ENCODE measurements around the gene TTYH1. TPM values are rescaled to one million over a fixed set of nuclear protein-coding genes. Genes with fewer than 3 reads are reported as not detected.

TTYH1 gene
- polyA plus RNA-seq, 1 experiment, result not detected

DNA sequence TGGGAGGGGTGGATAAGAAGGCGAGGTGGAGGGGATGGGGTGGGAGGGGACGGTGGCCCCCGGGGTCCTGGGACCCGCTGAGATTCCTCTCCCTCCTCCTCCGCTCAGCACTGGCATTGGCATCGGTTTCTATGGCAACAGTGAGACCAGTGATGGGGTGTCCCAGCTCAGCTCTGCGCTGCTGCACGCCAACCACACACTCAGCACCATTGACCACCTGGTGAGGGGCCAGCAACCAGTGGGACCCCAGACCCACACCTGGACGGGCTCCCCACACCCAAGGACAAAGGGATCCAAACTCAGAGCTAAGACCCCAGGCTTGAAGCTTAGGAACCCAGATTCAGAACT, 5.9 kb downstream of the TTYH1 start:
- no peak for DNase-seq (ENCODE audit: low read depth, low spot score)
- H3K4me3 ChIP-seq (ENCODE audit: low read depth, low read length), result no peak overlapping the region
- peaks cover 9% of the 10 kb centered on the region; the same call in 1 of the 2 replicates for H3K9me3 ChIP-seq (ENCODE audit: control insufficient read depth, insufficient read depth, low read length)
- H3K27ac ChIP-seq (ENCODE audit: low read depth, low read length), result no peak overlapping the region
- POLR2A ChIA-PET, result no interaction called here
- H3K27me3 ChIP-seq (ENCODE audit: control insufficient read depth, insufficient read depth, low read length), result peaks cover 41% of the 10 kb centered on the region
- CTCF ChIA-PET, result interaction anchor here (0.8 kb wide), 1 partner anchor 31 kb away, joined by 3 read pairs; no protein-coding TSS in a partner anchor
- no peak for TF ChIP-seq CTCF (IDR thresholded peaks at IDR 0.05; ENCODE audit: low read depth, low read length)

DNA sequence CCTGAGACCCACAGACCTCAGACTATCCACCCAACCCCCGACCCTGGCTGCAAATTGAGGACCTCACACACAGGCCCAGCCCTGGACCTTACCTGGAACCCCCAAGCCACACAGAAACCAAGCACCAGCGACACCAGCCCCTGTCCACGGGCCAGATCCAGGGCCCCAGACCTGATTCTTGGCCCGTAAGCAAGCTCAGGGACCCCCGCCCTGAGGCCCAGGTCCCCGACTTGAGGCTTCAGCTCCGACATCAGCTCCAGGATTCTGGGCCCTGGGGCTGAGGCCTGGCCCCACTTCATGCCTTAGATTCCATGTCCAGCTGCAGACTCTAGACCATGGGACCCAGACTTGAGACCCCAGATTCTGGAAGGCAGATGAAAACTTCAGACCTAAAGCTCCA, 6.3 kb downstream of the TTYH1 start:
- H3K9me3 ChIP-seq (ENCODE audit: control insufficient read depth, insufficient read depth, low read length), result peaks cover 9% of the 10 kb centered on the region; the same call in 1 of the 2 replicates
- TF ChIP-seq CTCF (IDR thresholded peaks at IDR 0.05; ENCODE audit: low read depth, low read length), result no peak
- H3K27ac ChIP-seq (ENCODE audit: low read depth, low read length), result no peak overlapping the region
- DNase-seq (ENCODE audit: low read depth, low spot score), result no peak
- ChIA-PET CTCF (interaction anchor here (0.8 kb wide), 1 partner anchor 31 kb away, joined by 3 read pairs; no protein-coding TSS in a partner anchor), POLR2A (no interaction called here)
- H3K4me3 ChIP-seq (ENCODE audit: low read depth, low read length), result no peak overlapping the region
- H3K27me3 ChIP-seq (ENCODE audit: control insufficient read depth, insufficient read depth, low read length), result peaks cover 37% of the 10 kb centered on the region

- no peak for TF ChIP-seq CTCF (IDR thresholded peaks at IDR 0.05; ENCODE audit: low read depth, low read length)
- H3K27me3 ChIP-seq (ENCODE audit: control insufficient read depth, insufficient read depth, low read length), result peaks cover 36% of the 10 kb centered on the region
- no peak for DNase-seq (ENCODE audit: low read depth, low spot score)
- no peak overlapping the region for H3K4me3 ChIP-seq (ENCODE audit: low read depth, low read length)
- POLR2A ChIA-PET, result no interaction called here
- CTCF ChIA-PET, result interaction anchor here (0.8 kb wide), 1 partner anchor 32 kb away, joined by 3 read pairs; no protein-coding TSS in a partner anchor
- H3K27ac ChIP-seq (ENCODE audit: low read depth, low read length), result no peak overlapping the region
- peaks cover 5% of the 10 kb centered on the region; the same call in 1 of the 2 replicates for H3K9me3 ChIP-seq (ENCODE audit: control insufficient read depth, insufficient read depth, low read length)
Measured at GRCh38 chr19:54422136-54422535, 6.9 kb downstream of the TTYH1 start.

- no peak for TF ChIP-seq CTCF (IDR thresholded peaks at IDR 0.05; ENCODE audit: low read depth, low read length)
- CTCF ChIA-PET, result no interaction called here
- H3K27me3 ChIP-seq (ENCODE audit: control insufficient read depth, insufficient read depth, low read length), result peaks cover 33% of the 10 kb centered on the region
- POLR2A ChIA-PET, result no interaction called here
- peaks cover 5% of the 10 kb centered on the region; the same call in 1 of the 2 replicates for H3K9me3 ChIP-seq (ENCODE audit: control insufficient read depth, insufficient read depth, low read length)
- no peak overlapping the region for H3K4me3 ChIP-seq (ENCODE audit: low read depth, low read length)
- no peak overlapping the region for H3K27ac ChIP-seq (ENCODE audit: low read depth, low read length)
- no peak for DNase-seq (ENCODE audit: low read depth, low spot score)
Measured at GRCh38 chr19:54424201-54424600, 8.9 kb downstream of the TTYH1 start.

DNA sequence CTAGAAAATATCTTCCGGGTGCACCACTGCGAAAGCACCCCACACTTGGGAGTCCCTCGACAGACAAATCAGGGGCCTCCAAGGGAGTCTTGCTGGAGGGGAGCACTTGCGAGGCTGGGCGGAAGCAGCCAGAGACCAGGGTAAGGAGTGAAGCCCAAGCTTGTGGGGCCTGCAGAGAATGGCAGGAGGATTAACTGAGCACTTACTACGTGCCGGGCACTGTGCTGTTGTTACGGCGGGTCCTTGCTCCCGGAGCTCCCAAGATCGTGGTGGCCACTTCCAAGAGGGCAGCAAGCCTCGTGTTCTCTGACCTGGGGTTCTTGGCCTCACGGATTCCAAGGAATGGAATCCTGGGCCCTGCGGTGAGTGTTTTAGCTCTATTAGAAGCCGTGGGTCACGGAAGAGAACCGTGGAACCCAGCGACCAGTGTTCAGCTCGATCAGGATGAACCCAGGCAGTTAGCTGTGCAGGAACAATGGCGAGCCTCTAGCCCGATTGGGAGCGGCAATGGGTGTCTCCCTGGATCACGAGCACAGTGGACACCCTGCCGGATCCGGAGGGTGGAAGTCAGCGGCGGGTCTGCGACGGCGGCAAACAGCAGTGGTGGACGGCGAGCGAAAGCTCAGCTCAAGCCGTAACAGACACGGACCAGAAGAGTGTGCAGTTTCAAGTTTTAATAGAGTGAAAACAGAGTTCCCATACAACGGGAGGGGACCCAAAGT, 9.6 kb downstream of the TTYH1 start:
- H3K27me3 ChIP-seq (ENCODE audit: control insufficient read depth, insufficient read depth, low read length), result peaks cover 33% of the 10 kb centered on the region
- peaks cover 5% of the 10 kb centered on the region; the same call in 1 of the 2 replicates for H3K9me3 ChIP-seq (ENCODE audit: control insufficient read depth, insufficient read depth, low read length)
- no peak for DNase-seq (ENCODE audit: low read depth, low spot score)
- ChIA-PET POLR2A (no interaction called here), CTCF (no interaction called here)
- no peak for TF ChIP-seq CTCF (IDR thresholded peaks at IDR 0.05; ENCODE audit: low read depth, low read length)
- H3K4me3 ChIP-seq (ENCODE audit: low read depth, low read length), result no peak overlapping the region
- no peak overlapping the region for H3K27ac ChIP-seq (ENCODE audit: low read depth, low read length)

All from AG04450 (cell line).